Breast epithelium (tissue), 3 donors: ENCODE measurements around the gene NANOS1.

Experiments
- CTCF ChIP-seq, 3 donors: fragments of 450-650 bp; IDR thresholded peaks; one replicate each; pipeline ENCODE4 v1.5.1; 2016 to 2017; ENCODE audit warnings: antibody characterized with exemption in 3 of 3, mild to moderate bottlenecking in 3 of 3, moderate library complexity in 3 of 3
- POLR2A ChIP-seq: fragments of 450-650 bp; IDR thresholded peaks from one replicate; pipeline ENCODE4 v1.6.1; 2016; ENCODE audit warnings: antibody characterized with exemption, mild to moderate bottlenecking, moderate library complexity
- POLR2AphosphoS5 ChIP-seq, 3 donors: sonication (generic); formaldehyde crosslinking; IDR thresholded peaks; one replicate each; pipeline ENCODE4 v1.6.1; 2017; ENCODE audit warnings: antibody characterized with exemption in 3 of 3

GRCh38 chr10:119022846-119023552 lies 6.5 kb upstream of the NANOS1 start:
- TF ChIP-seq CTCF (IDR thresholded peaks at IDR 0.05), result no peak
- no peak for TF ChIP-seq POLR2AphosphoS5 (IDR thresholded peaks at IDR 0.05)
- no peak for TF ChIP-seq POLR2A
